DMS 273 (cell line): ENCODE measurements around the gene CEACAM18.
A peak's percentile ranks its signal among the peaks of the same experiment; 100 is the strongest.
"Not testable (repeated sequence)": the region's sequence is repeated elsewhere in the genome, so short reads cannot be mapped to it uniquely, and the experiment has no call there.

Experiments
- DNase-seq: peaks from one replicate; lab custom pipeline; 2025; ENCODE audit not compliant: unreplicated experiment; lab: John Stamatoyannopoulos, UW

The CEACAM18 gene

DNA sequence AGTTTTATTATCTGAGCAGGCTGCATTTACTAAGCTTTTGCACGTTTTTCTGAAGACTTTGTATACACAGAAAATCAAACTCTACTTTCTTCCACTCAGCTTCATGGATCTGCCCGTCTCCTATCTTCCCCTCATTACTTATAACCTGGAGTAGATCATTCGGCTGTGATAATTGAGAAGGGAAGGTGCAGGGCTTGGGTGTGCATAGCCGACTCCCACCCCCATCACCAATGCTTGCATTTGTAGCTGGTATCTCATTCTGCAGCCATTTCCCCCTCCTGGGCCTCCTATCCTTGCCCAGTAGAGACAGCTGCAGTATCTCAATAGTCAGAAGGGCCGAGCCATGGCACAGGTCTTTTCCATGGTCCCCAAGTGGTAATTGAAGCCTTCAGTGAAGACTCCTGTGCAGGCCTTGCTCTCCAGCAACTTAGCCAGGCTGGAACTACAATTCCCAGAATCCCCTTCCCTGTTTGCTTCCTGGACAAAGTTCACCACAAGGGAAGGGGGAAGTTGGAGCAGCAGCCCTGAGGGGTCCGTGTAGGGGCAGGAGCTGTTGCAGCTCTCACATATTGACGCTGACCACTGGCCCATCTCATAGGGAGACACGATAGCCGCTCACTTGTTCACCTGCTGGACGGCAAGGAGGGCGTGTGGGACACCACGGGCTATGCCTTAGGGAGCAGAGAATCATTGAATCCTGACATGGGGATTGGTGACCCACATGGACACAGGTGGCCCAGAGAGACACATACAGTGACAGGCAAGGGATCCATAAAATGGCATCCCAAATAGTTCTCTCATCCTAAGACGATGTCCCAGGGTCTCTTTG, 18.0 kb upstream of the CEACAM18 start:
- DNase-seq: peak; percentile 29

DNA sequence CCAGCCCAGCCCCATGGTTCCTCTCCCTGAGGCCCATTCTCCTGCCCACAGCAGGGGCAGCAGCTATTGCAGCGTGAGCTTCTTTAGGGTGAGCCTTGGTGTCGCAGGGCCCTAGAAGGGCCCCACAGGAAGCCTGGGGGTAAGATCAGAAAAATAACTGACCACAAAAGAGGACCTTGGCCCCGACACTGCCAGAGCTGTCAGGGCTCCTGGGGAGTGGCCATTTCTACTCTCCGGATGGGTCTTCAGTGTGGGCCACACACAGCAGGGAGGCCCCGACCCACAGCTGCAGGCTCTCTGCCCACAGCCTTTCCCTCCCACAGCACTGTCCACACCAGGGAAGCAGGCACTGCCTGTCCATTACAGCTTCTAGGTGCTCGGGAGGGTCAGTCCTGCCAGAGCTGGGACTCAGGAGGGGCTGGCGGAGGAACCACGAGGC, 16.6 kb upstream of the CEACAM18 start:
- DNase-seq: no peak

DNA sequence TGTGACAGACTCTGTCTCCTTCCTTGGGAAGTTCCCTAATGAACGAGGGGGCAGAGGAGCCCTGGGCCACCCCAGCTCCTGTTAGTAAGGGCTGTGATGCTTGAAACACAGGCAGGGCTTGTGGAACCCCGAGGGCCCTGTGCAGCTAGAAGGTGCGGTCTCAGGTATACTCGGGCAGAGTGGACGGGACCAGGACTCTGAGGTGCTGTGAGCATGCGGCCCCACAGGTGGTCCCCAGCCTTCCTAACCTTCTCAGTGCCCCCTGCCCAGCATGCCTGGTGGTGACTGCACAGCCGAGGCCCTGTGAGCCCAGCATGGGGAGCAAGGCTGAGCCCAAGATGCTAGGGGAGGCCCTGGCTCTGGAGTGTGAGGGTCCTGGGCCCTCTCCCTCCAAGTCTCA, 16.1 kb upstream of the CEACAM18 start:
- DNase-seq: no peak

DNA sequence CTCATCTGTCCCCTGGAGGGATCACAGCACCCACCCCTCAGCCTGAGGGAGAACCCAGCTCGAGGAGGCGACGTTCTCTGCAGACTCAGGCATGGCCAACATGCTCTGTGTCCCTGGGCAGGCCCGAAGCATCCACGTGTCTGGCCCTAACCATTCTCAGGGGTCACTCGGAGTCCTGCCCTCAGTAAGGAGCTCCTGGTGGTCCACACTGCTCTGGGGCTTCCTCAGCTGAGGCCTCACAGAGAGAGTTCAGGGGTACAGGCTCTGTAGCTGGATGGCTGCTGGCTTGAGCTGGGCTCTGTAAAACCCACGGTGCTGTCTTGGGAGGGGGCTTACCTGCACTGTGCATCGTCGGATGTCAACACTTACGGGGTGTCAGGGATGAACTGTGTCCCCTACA, 15.7 kb upstream of the CEACAM18 start:
- DNase-seq: no peak

DNA sequence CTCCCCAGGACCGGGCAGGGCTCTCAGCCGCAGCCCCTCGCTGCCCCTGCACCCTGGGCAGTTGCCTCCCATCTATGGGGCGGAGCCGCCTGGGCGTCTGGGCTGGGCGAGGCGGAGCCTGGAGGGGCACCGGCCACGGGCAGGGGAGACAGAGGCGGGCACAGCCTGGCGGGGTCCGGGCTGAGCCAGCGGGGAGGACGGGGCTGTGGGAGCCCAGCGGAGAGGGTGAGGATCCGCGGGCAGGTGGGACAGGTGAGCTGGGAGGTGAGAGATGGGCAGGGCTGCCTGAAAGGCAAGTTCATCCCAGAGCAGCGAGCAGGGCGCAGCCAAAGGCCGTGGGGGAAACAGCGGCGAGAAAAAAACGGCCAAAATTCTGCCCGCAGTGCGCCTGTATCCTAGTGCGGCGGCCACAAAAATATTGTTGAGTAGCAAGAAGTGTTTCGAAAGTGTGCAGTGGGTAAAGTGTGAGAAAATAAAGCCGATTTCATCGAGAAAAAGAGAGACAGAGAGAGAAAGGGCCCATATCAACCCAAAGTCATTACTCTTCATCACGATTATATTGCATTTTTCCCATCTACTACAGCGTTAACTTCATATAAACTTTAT, 14.3 kb upstream of the CEACAM18 start:
- not testable (repeated sequence) for DNase-seq

DNA sequence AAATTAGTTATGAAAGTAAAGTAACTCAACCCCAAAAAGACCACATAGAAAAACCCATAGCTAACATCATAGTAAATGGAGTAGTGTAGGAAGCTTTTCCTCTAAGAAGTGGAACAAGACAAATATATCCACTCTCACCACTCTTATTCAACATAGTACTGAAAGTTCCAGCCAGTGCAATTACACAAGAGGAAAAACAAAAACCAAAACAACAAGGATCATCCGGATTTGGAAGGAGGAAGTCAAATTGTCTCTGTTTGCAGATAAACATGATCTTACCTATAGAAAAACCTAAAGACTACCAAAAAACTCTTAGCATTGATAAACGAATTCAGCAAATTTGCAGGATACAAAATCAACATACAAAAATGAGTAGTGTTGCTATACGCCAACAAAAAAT, 11.6 kb upstream of the CEACAM18 start:
- DNase-seq: no peak

DNA sequence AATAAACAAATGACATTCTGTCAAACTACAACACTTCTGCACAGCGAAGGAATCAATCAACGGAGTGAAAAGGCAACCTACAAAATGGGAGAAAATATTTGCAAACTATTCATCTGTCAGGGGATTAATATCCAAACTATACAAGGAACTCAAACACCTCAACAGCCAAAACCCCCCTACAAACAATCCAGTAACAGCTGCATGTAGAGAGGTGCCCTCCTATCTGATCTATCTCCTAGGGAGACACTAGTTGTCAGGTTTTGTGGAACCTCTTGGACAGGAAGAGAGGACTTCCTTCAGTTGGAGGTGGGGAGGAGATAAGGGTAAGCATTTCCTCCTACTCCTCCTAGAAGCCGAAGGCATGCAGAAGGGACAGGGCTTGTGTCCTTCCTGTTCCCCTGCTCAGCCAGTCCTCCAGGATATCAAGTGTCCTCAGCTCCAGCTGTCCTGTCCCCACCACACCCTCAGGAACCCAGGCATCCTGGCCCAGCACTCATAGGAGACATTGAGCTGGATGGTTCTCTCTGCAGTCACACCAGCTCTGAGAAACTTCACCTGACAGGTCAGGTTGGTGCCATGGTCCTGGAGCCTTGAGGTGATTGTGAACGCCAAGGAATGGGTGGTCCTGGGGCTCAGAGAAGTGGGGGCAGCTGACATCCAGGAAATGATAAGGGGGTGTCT, 10.3 kb upstream of the CEACAM18 start:
- DNase-seq: no peak

DNA sequence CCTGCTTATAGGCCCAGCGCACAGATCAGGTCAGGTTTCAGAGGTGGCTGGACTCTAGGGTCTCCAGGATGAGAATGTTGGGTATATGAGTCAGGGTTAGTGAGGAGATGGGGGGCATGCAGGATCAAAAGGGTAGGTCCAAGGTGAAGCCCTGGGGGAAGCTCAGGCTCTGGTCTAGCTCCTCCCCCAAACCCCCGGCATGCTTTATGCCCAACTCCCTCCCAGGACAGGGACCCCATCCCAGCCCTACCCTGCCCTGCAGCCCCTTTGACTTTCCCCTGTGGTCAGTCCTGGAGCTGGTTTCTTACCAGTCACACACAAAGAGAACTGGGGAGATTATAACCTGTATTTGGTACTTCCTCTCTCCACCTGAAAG, 9.8 kb upstream of the CEACAM18 start:
- no peak for DNase-seq

DNA sequence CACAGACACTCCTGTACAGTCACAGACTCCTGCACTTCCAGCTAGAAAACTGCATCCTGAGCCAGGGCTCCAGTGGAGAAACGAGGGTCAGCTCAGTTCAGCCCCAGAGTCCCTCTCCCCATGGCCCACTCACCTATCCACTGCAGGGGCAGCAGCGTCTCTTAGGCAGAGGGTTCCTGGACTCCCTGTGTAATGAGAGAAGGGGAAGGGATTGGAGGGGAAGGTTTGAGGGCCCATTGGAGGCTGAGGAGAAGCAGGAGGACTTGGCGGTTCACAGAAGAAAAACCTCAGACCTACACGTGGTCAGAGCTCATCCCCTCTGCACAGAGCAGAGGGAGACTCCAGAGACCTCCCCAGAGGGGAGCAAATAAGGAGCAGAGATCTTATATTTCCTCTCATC, 9.2 kb upstream of the CEACAM18 start:
- no peak for DNase-seq

DNA sequence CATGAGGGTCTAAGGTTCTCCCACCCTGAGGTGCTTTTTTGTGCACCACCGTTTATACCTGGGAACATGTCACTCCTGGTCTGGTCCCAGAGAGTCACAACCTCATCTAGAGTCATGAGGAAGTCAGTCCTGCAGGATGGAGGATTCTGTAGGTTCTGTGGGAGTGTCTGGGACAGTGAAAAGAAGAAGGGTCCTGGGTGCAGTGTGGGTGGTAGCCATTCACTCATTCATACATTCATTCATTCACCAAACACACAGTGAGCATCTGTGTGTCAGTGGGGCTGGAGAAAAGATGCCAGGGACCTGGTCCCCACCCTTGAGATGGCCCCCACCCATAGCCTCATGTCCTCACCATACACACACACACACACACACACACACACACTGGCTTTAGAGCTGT, 8.7 kb upstream of the CEACAM18 start:
- no peak for DNase-seq

DNA sequence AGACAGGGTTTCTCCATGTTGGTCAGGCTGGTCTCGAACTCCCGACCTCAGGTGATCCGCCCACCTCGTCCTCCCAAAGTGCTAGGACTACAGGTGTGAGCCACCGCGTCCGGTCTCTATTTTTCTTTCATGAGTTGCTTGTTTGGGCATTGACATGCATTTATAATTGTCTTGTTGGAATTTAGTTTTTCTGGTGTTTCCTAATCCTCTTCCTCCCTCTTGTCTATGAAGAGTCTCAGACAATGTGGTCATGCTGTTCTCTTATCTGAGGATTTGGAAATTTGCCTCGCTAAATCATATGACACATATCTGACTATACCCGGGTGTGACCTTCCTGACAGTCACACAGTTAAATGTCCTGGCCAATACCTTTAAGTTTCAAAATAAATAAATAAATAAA, 7.4 kb upstream of the CEACAM18 start:
- DNase-seq: no peak

DNA sequence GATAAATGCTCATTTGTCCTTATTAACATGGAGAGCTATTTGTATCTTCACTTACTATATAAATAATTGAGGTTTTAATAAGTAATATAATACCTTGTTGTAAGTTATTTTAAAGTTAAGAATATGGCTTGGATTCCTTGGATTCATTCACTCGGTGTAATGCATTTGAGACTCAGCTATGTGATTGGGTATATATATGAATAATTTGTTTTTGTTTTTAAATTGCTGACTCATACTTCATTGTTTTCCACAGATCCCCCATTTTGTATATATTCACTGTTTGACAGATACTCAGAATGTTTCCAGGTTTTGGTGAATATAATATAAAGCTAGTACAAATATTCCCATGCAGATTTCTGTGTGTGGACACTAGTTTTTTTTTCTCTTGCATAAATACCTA, 6.8 kb upstream of the CEACAM18 start:
- DNase-seq: no peak

DNA sequence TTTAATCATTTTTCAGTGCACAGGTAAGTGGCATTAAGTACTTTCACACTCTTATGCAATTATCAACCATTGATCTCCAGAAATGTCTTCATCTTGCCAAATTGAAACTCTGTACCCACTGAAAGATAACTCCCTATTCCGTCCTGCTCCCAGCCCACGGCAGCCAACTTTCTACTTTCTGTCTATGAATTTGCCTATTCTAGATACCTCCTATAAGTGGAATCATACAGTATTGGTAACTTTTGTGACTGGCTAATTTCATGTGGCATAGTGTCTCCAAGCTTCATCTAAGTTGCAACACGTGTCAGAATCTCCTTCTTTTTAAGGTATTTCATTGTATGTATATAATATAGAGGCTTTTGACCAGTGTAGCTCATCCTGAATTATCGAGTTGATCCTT, 5.7 kb upstream of the CEACAM18 start:
- no peak for DNase-seq

DNA sequence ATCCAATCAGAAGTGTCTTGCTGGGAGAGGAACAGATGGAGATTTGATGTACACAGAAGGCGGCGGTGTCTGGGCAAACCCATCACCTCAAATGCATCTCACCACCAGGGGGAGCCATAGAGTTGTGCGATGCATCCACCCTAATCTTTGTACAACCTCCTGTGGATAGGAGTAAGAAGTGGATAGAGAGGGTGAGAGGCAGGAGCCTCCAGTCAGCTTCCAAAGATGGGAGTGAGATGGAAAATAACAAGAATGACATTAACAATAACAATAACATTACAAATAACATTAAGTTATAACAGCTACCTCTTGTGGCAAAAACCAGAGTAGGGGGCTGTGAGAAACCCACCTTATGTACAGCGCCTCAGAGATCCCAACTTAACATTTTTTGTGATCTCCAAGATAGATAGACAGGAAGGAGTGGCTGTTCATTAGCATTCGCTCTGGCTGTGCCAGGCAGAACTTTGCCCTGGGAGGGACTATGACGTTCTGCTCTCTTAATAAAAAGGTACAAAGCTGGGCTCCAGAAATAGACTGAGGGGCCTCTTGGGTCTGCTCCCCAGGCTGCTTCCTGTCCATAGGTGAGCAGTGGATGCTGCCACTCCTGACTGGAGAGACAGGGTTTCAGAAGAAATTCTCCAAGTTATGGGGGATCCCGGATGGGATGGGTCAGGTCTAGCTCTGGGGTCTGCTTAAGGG, 5.2 kb upstream of the CEACAM18 start:
- DNase-seq: peak; percentile 88

DNA sequence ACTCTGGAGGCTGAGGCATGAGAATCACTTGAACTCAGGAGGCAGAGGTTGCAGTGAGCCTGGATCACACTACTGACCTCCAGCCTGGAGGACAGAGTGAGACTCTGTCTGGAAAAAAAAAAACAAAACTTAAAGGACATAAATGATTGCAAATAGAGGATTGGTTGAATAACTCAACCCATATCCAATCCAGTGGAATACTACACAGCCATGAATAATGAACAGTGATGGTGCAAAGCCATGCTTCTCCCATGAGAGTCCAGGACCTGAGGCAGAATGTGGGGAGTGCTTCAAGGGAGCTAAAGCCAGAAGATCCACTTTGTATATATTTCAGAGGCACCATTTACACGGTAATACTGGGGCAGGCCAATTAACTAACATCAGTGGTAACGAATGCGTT, 2.2 kb upstream of the CEACAM18 start:
- no peak for DNase-seq

DNA sequence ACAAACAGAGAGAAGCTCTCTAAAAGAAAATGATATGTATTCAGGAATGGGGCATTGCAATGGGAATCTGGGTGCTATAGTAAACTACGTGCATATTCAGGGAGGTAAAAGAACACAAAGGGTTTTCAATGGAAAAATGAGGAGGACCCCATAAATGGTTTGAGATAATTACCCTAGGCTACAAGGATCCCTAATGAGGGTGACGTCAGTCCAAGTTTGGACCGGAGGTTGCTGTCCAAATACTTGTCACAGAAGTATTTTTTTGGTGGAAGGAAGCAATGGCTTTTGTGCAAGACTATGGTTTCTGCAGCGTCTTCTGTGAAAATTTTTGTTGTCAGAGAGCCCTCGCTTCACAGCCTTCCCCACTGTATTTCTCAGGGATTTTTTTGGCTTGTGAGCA, 995 bp upstream of the CEACAM18 start:
- DNase-seq: no peak

DNA sequence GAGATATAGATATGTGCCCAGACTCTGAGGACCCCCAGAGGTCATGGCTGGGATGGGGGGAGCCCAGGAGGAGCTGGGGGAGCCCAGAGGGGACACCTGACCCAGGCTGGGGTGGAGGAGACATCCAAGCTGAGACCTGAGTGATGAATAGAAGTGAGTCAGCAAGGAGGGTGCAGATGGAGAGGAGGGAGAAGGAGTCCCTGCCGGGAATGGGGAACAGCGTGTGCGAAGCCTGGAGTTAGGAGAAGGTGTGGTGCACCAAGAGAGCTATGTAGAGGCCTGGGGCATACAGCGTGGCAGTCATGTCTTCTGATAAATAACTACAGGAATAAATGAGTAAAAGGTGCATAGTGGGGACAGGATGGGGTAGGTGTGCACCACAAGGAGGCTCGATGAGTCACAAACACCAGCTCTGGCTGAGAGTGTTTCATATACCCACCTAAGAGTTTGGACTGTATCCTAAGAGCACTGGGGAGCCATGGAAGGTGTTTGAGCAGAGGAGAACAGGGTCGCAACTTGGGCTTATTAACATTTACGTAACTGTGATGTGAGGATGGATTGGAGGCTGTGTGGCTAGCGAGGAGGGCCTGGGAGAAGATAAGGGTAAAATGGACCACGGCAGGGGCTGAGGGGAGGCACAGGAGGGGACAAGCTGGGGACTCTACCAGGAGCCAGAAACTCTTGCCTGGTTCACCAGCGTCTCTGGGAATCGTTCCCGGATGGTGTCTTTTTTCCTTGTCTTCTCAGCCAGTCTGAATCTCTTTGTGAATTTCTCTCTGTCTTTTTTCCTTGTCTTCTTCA, 1.4 kb downstream of the CEACAM18 start:
- no peak for DNase-seq

DNA sequence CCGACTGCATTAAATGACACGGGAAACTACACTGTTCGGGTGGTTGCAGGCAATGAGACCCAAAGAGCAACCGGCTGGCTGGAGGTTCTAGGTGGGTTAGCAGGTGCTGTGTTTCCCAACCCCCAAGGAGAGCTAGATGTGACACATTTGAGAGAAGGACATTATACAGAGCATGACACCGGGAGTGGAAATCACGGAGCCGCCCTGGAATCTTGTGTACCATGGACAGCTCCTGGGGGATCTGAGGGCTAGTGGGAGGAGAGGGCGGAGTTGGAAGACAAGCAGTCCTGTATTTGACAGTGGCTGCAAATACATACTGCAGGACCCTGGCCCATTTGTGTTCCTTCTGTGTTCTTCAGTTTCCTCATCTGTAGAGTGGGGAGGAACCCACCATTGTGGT, 2.3 kb downstream of the CEACAM18 start:
- peak; percentile 9 for DNase-seq

DNA sequence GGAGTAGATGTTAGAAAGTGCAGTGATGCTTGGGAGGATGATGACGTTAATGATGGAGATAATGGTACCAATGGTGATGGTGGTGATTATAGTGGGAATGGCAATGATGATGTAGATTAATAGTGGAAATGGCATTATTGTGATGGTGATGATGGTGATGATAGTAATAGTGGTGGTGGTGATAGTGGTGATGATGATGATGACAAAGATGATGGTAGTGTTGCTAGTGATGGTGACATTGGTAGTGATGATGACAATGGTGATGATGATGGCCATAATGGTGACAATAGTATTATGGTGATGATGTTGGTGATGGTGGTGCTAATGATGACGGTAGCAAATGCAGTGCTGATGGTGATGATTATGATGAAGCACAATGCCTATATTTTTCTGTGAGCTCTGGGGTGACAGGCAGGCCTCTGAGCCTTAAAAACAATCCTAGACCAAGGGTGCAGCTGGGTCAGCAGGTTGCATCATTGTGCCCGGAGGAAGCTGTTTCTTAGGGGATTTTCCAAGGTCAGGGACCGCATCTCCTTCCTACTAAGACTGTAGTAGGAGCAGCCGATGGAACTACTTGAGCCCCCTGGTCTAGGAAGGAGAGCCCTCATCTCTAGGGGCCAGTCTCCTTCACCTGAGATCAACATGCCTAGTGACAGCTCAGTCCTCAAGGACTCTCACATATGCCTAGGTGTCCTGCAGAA, 7.8 kb downstream of the CEACAM18 start:
- no peak for DNase-seq

DNA sequence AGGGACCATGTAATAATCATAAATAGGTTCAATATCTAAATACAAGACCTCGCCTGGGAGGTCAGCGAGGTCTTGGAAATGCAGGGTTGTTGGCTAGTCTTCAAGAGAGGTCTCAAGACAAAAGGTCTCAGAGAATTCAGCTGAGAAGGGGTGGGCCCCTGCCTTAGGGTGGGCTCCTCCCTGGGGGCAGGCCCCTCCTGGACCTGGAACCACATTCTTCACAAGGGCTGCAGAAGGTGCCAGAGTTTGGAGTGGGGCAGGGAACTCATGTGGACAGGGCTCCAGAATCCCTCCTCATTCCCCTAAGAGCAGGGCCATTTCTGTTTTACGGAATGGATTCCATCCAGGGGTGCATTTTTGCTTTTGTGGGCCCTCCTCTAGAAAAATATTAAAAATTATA, 10.2 kb downstream of the CEACAM18 start:
- DNase-seq: no peak
